GM12878 (cell line): Measurements from ENCODE around the gene LRRC7. TPM values are rescaled to one million over a fixed set of nuclear protein-coding genes. Genes with fewer than 3 reads are reported as not detected.

ENCODE experiments used
- ATAC-seq: fragments of 200-7000 bp; cut with Tn5 transposase; 3 replicates; pipeline ENCODE4 v1.9.1; 2020; ENCODE audit warnings: mild to moderate bottlenecking, moderate library complexity
- BruUV-seq: library from RNA; stranded (reverse); fragments of 400-500 nt; replicated peaks from 2 replicates; lab custom pipeline; 2021; lab: Mats Ljungman, UMichigan
- CTCF ChIA-PET: fragments of 300-600 bp; sonication (Branson Sonifier 250); formaldehyde crosslinking; extraction: SDS; loops from one replicate; lab custom pipeline; 2021; ENCODE audit warnings: inconsistent platforms; lab: Yijun Ruan, JAX
- POLR2A ChIA-PET: fragments of 350-600 bp; formaldehyde crosslinking; extraction: SDS; loops from one replicate; lab custom pipeline; 2021; ENCODE audit warnings: inconsistent platforms; lab: Charles Lee
- RAD21 ChIA-PET: fragments of 300-600 bp; sonication (Branson Sonifier 250); formaldehyde crosslinking; loops from one replicate; lab custom pipeline; 2023; ENCODE audit warnings: antibody characterized with exemption; ENCODE audit not compliant: unreplicated experiment; lab: Charles Lee
- SMC1A ChIA-PET: fragments of 300-600 bp; sonication (Branson Sonifier 250); formaldehyde crosslinking; loops from one replicate; lab custom pipeline; 2023; ENCODE audit not compliant: unreplicated experiment, uncharacterized antibody; lab: Charles Lee
- DNase-seq: peaks from one replicate; pipeline ENCODE4 v3.0.0-alpha.2; 2011; ENCODE audit warnings: low read depth, low spot score
- FAIRE-seq: peaks from 3 replicates; lab custom pipeline; 2011; peaks lifted over from hg19 to GRCh38; lab: Jason Lieb, UNC
- H2AFZ ChIP-seq: 2 replicates; pipeline ENCODE4 v1.6.0; 2011; ENCODE audit warnings: low read depth, low read length, control low read depth; ENCODE audit not compliant: control insufficient read depth
- H3K27ac ChIP-seq: 2 replicates; pipeline ENCODE4 v1.5.1; 2011; ENCODE audit warnings: control low read depth; ENCODE audit not compliant: control insufficient read depth, insufficient read depth
- H3K27me3 ChIP-seq, 2 experiments: replicated peaks in 1 of 2; 2 replicates each; pipeline versions ENCODE4 v1.6.0 to v1.6.1; 2011; ENCODE audit warnings: low read length in 1 of 2; ENCODE audit not compliant: control insufficient read depth in 2 of 2, insufficient read depth in 2 of 2
- H3K36me3 ChIP-seq, 2 experiments: 2 replicates each; pipeline ENCODE4 v1.5.1; 2011; ENCODE audit warnings: low read length in 1 of 2; ENCODE audit not compliant: control insufficient read depth in 2 of 2, insufficient read depth in 2 of 2
- H3K4me1 ChIP-seq: 2 replicates; pipeline ENCODE4 v1.6.1; 2011; ENCODE audit warnings: mild to moderate bottlenecking, low read length, moderate library complexity, mixed read lengths; ENCODE audit not compliant: control insufficient read depth, insufficient read depth
- H3K4me2 ChIP-seq: 2 replicates; pipeline ENCODE4 v1.6.0; 2011; ENCODE audit warnings: control low read depth; ENCODE audit not compliant: control insufficient read depth, insufficient read depth
- H3K4me3 ChIP-seq: fragments of 200-600 bp; sonication (generic); 2 replicates; pipeline ENCODE4 v1.5.1; 2016
- H3K79me2 ChIP-seq: 2 replicates; pipeline ENCODE4 v1.6.0; 2011; ENCODE audit warnings: low read length; ENCODE audit not compliant: control insufficient read depth, insufficient read depth
- H3K9ac ChIP-seq: 2 replicates; pipeline ENCODE4 v1.8.0; 2011; ENCODE audit warnings: low read length, control low read depth, mixed read lengths; ENCODE audit not compliant: control insufficient read depth, insufficient read depth
- H3K9me3 ChIP-seq: replicated peaks from 3 replicates; pipeline ENCODE4 v1.5.1; 2011; ENCODE audit warnings: mild to moderate bottlenecking, low read length; ENCODE audit not compliant: control insufficient read depth, insufficient read depth
- H4K20me1 ChIP-seq: 2 replicates; pipeline ENCODE4 v1.6.0; 2011; ENCODE audit not compliant: control insufficient read depth, insufficient read depth
- BCL3 ChIP-seq: IDR thresholded peaks from 2 replicates; pipeline ENCODE4 v1.6.1; 2011; ENCODE audit warnings: borderline replicate concordance, low read depth, mild to moderate bottlenecking, moderate library complexity, low read length; ENCODE audit not compliant: insufficient read depth, poor library complexity, severe bottlenecking
- ESRRA ChIP-seq: IDR thresholded peaks from 2 replicates; pipeline ENCODE4 v1.6.1; 2012; ENCODE audit warnings: mild to moderate bottlenecking, low read length, improper control_type of control experiment
- MTA2 ChIP-seq: fragments of 450-650 bp; IDR thresholded peaks from 2 replicates; pipeline ENCODE4 v1.6.1; 2016; ENCODE audit warnings: low read depth, mild to moderate bottlenecking, moderate library complexity
- NR2F1 ChIP-seq: fragments of 450-650 bp; conservative IDR thresholded peaks from 2 replicates; pipeline ENCODE4 v1.6.1; 2017; ENCODE audit warnings: mild to moderate bottlenecking
- POLR2AphosphoS2 ChIP-seq: IDR thresholded peaks from 2 replicates; pipeline ENCODE4 v1.6.1; 2011; ENCODE audit warnings: low read depth, mild to moderate bottlenecking, low read length, improper control_type of control experiment, moderate library complexity
- in situ Hi-C: fragments of 300-500 bp; cut with MboI; formaldehyde crosslinking; loops from 9 replicates; pipeline ENCODE4 v1.14.3; 2018; ENCODE audit warnings: mixed read lengths
- intact Hi-C: fragments of 100-400 bp; cut with micrococcal nuclease; formaldehyde crosslinking; loops from one replicate; pipeline ENCODE4 v1.14.2; 2022; ENCODE audit not compliant: unreplicated experiment
- polyA plus RNA-seq, 11 experiments: library from polyadenylated mRNA; depleted of rRNA in 4 of 11; unstranded in 6 of 11; stranded (reverse) in 5 of 11; fragments of >200 nt; fragmentation: Nextera tagmentation in 4 of 11; fragmentation: Illumina TruSeq in 1 of 11; extraction: Ambion mirVana in 4 of 11; extraction: Trizol in 1 of 11; gene quantifications; 1 replicate in 1 of 11; 2 replicates in 10 of 11; pipeline versions ENCODE4 v1.2.1 to v1.2.3, GENCODE V29; 2011 to 2016; ENCODE audit warnings: inconsistent platforms in 2 of 11, missing spikeins in 2 of 11, low read depth in 1 of 11
- total RNA-seq, 4 experiments: library from RNA; depleted of rRNA in 3 of 4; stranded (reverse); fragments of >200 nt in 3 of 4; fragmentation: Illumina TruSeq in 1 of 4; extraction: Trizol in 1 of 4; gene quantifications; 2 replicates each; pipeline versions ENCODE4 v1.2.1 to v1.2.3, GENCODE V29; 2013 to 2021
- TF ChIP-seq, protein P1 (sequence below): fragments of 450-650 bp; IDR thresholded peaks from 2 replicates; pipeline ENCODE4 v1.6.1; 2016; ENCODE audit warnings: mild to moderate bottlenecking

Gene LRRC7
- total and polyA plus RNA-seq, 10 of the 15 experiments (the other 5 are each of a cell fraction or from before 2014, with no cell fraction given) = 0.05 to 1.4 (median 0.24) TPM; not detected in 5

DNA sequence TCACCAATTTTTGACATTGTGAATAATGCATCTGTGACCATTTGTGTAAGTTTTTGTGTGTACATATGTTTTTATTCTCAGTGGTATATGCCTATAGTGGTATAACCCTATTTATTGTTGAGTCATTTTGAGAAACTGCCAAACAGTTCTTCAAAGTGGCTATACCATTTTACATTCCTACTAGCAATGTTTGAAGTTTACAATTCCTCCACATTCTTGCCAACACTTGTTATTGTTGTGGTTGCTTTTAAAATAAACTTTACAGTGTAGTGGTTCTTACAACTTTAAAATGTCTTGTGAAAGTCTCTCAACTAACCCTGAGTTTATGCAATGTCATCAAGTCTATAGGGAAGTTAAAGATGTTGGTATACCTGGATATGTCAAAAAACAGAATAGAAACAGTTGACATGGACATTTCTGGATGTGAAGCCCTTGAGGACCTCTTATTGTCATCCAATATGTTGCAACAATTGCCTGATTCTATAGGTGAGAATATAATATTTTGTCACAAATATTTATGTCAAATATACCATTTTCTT lies 418.2 kb downstream of the LRRC7 start:
- DNase-seq (no peak), FAIRE-seq (no peak), ATAC-seq (no peak)
- intact Hi-C loops = no loop called here
- no peak overlapping the region for H2AFZ ChIP-seq
- no peaks in the 10 kb centered on the region for H3K27me3 ChIP-seq
- no TSS peak for BruUV-seq
- in situ Hi-C loops = no loop called here
- H3K4me1 ChIP-seq = no peaks in the 10 kb centered on the region
- ChIA-PET POLR2A (no interaction called here), CTCF (no interaction called here), SMC1A (no interaction called here), RAD21 (no interaction called here)
- no peak overlapping the region for H3K27ac ChIP-seq
- H3K4me3 ChIP-seq = no peak overlapping the region
- H3K9me3 ChIP-seq = no peaks in the 10 kb centered on the region
- no peaks in the 10 kb centered on the region for H4K20me1 ChIP-seq
- H3K79me2 ChIP-seq = no peaks in the 10 kb centered on the region
- H3K4me2 ChIP-seq = no peak overlapping the region
- H3K36me3 ChIP-seq = no peaks in the 10 kb centered on the region
- H3K9ac ChIP-seq = no peak overlapping the region
- TF ChIP-seq, protein P1, sequence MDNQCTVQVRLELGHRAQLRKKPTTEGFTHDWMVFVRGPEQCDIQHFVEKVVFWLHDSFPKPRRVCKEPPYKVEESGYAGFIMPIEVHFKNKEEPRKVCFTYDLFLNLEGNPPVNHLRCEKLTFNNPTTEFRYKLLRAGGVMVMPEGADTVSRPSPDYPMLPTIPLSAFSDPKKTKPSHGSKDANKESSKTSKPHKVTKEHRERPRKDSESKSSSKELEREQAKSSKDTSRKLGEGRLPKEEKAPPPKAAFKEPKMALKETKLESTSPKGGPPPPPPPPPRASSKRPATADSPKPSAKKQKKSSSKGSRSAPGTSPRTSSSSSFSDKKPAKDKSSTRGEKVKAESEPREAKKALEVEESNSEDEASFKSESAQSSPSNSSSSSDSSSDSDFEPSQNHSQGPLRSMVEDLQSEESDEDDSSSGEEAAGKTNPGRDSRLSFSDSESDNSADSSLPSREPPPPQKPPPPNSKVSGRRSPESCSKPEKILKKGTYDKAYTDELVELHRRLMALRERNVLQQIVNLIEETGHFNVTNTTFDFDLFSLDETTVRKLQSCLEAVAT = no peak
- TF ChIP-seq NR2F1 (no peak), ESRRA (no peak), MTA2 (no peak), POLR2AphosphoS2 (no peak), BCL3 (no peak)
